C4-2B (cell line): ENCODE results near the gene AP1S1.

ENCODE experiments used
- CTCF ChIP-seq: fragments of 450-650 bp; conservative IDR thresholded peaks from 2 replicates; pipeline ENCODE4 v1.5.1; 2017; ENCODE audit warnings: mild to moderate bottlenecking
- ZFX ChIP-seq: fragments of 450-650 bp; IDR thresholded peaks from 2 replicates; pipeline ENCODE4 v1.6.1; 2017

DNA sequence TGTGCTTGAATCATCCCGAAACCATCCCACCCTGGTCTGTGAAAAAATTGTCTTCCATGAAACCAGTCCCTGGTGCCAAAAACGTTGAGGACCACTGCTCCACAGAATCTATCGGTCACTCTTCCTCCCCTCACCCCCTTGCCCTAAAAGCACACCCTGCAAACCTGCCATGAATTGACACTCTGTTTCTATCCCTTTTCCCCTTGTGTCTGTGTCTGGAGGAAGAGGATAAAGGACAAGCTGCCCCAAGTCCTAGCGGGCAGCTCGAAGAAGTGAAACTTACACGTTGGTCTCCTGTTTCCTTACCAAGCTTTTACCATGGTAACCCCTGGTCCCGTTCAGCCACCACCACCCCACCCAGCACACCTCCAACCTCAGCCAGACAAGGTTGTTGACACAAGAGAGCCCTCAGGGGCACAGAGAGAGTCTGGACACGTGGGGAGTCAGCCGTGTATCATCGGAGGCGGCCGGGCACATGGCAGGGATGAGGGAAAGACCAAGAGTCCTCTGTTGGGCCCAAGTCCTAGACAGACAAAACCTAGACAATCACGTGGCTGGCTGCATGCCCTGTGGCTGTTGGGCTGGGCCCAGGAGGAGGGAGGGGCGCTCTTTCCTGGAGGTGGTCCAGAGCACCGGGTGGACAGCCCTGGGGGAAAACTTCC is 28.2 kb upstream of the AP1S1 start:
- no peak for TF ChIP-seq CTCF
- no peak for TF ChIP-seq ZFX
